K562 (cell line): ENCODE data around the gene POU3F1. TPM values are rescaled to one million over a fixed set of nuclear protein-coding genes. Genes with fewer than 3 reads are reported as not detected.

ENCODE experiments used
- LEF1 ChIP-seq: fragments of 450-650 bp; IDR thresholded peaks from 2 replicates; pipeline ENCODE4 v1.6.1; 2016; ENCODE audit warnings: mild to moderate bottlenecking
- NCOA1 ChIP-seq: fragments of 450-650 bp; IDR thresholded peaks from 2 replicates; pipeline ENCODE4 v1.6.1; 2016; ENCODE audit warnings: low read depth
- NUFIP1 ChIP-seq: fragments of 450-650 bp; IDR thresholded peaks from 2 replicates; pipeline ENCODE4 v1.6.1; 2018; ENCODE audit not compliant: partially characterized antibody
- PHF20 ChIP-seq: fragments of 450-650 bp; IDR thresholded peaks from 2 replicates; pipeline ENCODE4 v1.6.1; 2018; ENCODE audit not compliant: partially characterized antibody
- PTBP1 ChIP-seq: fragments of 200-400 bp; formaldehyde crosslinking; IDR thresholded peaks from 2 replicates; pipeline ENCODE4 v1.6.1; 2017; ENCODE audit warnings: low read depth, low read length
- RAD21 ChIP-seq, 2 experiments: fragments of 250-450 bp in 1 of 2; fragments of 450-650 bp in 1 of 2; sonication (Bioruptor Pico) in 1 of 2; formaldehyde crosslinking in 1 of 2; IDR thresholded peaks in 1 of 2; conservative IDR thresholded peaks in 1 of 2; 2 replicates each; pipeline versions ENCODE4 v1.4.0 to v1.8.0; 2020 to 2022; ENCODE audit warnings: mild to moderate bottlenecking in 2 of 2, moderate library complexity in 1 of 2
- RNF219 ChIP-seq: fragments of 250-450 bp; sonication (Bioruptor Pico); IDR thresholded peaks from 2 replicates; pipeline ENCODE4 v1.5.0; 2022; ENCODE audit warnings: mild to moderate bottlenecking
- TAF15 ChIP-seq: fragments of 200-400 bp; formaldehyde crosslinking; IDR thresholded peaks from 2 replicates; pipeline ENCODE4 v1.6.1; 2017; ENCODE audit warnings: mild to moderate bottlenecking, low read depth, low read length, moderate library complexity
- YBX1 ChIP-seq: fragments of 450-650 bp; IDR thresholded peaks from 2 replicates; pipeline ENCODE4 v1.7.1; 2016; ENCODE audit warnings: mild to moderate bottlenecking
- ZC3H11A ChIP-seq: IDR thresholded peaks from 2 replicates; pipeline ENCODE4 v1.6.1; 2012; ENCODE audit warnings: low read depth, low read length, improper control_type of control experiment
- ZFX ChIP-seq: sonication (generic); formaldehyde crosslinking; IDR thresholded peaks from 2 replicates; pipeline ENCODE4 v1.8.0; 2022; ENCODE audit warnings: mild to moderate bottlenecking, missing genetic modification reagents, moderate library complexity
- ZNF324 ChIP-seq: fragments of 250-450 bp; sonication (Bioruptor Pico); IDR thresholded peaks from 2 replicates; pipeline ENCODE4 v1.4.0; 2020; ENCODE audit warnings: mild to moderate bottlenecking
- polyA plus RNA-seq, 8 experiments: library from polyadenylated mRNA; depleted of rRNA in 4 of 8; stranded (reverse) in 5 of 8; unstranded in 3 of 8; fragments of >200 nt; fragmentation: Nextera tagmentation in 2 of 8; fragmentation: Illumina TruSeq in 1 of 8; extraction: Ambion mirVana in 2 of 8; extraction: Trizol in 1 of 8; gene quantifications; 2 replicates each; pipeline versions ENCODE4 v1.2.1 to v1.2.3, GENCODE V29; 2011 to 2014; ENCODE audit warnings: inconsistent platforms in 1 of 8, missing spikeins in 1 of 8
- total RNA-seq, 7 experiments: library from RNA; depleted of rRNA in 6 of 7; stranded (reverse); fragments of >200 nt in 6 of 7; fragmentation: Illumina TruSeq in 2 of 7; extraction: Trizol in 2 of 7; gene quantifications; 2 replicates each; pipeline versions ENCODE4 v1.2.1 to v1.2.3, GENCODE V29; 2011 to 2021; ENCODE audit warnings: low replicate concordance in 1 of 7
- TF ChIP-seq, protein P1 (sequence below): fragments of 200-600 bp; sonication (generic); IDR thresholded peaks from one replicate; pipeline ENCODE4 v1.6.1; 2012; ENCODE audit warnings: mild to moderate bottlenecking, low read depth, low read length, inconsistent platforms

Gene POU3F1
- total and polyA plus RNA-seq, 9 of the 15 experiments (the other 6 are each of a cell fraction or from before 2014, with no cell fraction given) = 0.09 TPM; not detected in 8

- TF ChIP-seq, protein P1, sequence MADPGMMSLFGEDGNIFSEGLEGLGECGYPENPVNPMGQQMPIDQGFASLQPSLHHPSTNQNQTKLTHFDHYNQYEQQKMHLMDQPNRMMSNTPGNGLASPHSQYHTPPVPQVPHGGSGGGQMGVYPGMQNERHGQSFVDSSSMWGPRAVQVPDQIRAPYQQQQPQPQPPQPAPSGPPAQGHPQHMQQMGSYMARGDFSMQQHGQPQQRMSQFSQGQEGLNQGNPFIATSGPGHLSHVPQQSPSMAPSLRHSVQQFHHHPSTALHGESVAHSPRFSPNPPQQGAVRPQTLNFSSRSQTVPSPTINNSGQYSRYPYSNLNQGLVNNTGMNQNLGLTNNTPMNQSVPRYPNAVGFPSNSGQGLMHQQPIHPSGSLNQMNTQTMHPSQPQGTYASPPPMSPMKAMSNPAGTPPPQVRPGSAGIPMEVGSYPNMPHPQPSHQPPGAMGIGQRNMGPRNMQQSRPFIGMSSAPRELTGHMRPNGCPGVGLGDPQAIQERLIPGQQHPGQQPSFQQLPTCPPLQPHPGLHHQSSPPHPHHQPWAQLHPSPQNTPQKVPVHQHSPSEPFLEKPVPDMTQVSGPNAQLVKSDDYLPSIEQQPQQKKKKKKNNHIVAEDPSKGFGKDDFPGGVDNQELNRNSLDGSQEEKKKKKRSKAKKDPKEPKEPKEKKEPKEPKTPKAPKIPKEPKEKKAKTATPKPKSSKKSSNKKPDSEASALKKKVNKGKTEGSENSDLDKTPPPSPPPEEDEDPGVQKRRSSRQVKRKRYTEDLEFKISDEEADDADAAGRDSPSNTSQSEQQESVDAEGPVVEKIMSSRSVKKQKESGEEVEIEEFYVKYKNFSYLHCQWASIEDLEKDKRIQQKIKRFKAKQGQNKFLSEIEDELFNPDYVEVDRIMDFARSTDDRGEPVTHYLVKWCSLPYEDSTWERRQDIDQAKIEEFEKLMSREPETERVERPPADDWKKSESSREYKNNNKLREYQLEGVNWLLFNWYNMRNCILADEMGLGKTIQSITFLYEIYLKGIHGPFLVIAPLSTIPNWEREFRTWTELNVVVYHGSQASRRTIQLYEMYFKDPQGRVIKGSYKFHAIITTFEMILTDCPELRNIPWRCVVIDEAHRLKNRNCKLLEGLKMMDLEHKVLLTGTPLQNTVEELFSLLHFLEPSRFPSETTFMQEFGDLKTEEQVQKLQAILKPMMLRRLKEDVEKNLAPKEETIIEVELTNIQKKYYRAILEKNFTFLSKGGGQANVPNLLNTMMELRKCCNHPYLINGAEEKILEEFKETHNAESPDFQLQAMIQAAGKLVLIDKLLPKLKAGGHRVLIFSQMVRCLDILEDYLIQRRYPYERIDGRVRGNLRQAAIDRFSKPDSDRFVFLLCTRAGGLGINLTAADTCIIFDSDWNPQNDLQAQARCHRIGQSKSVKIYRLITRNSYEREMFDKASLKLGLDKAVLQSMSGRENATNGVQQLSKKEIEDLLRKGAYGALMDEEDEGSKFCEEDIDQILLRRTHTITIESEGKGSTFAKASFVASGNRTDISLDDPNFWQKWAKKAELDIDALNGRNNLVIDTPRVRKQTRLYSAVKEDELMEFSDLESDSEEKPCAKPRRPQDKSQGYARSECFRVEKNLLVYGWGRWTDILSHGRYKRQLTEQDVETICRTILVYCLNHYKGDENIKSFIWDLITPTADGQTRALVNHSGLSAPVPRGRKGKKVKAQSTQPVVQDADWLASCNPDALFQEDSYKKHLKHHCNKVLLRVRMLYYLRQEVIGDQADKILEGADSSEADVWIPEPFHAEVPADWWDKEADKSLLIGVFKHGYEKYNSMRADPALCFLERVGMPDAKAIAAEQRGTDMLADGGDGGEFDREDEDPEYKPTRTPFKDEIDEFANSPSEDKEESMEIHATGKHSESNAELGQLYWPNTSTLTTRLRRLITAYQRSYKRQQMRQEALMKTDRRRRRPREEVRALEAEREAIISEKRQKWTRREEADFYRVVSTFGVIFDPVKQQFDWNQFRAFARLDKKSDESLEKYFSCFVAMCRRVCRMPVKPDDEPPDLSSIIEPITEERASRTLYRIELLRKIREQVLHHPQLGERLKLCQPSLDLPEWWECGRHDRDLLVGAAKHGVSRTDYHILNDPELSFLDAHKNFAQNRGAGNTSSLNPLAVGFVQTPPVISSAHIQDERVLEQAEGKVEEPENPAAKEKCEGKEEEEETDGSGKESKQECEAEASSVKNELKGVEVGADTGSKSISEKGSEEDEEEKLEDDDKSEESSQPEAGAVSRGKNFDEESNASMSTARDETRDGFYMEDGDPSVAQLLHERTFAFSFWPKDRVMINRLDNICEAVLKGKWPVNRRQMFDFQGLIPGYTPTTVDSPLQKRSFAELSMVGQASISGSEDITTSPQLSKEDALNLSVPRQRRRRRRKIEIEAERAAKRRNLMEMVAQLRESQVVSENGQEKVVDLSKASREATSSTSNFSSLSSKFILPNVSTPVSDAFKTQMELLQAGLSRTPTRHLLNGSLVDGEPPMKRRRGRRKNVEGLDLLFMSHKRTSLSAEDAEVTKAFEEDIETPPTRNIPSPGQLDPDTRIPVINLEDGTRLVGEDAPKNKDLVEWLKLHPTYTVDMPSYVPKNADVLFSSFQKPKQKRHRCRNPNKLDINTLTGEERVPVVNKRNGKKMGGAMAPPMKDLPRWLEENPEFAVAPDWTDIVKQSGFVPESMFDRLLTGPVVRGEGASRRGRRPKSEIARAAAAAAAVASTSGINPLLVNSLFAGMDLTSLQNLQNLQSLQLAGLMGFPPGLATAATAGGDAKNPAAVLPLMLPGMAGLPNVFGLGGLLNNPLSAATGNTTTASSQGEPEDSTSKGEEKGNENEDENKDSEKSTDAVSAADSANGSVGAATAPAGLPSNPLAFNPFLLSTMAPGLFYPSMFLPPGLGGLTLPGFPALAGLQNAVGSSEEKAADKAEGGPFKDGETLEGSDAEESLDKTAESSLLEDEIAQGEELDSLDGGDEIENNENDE = no peak
- TF ChIP-seq PHF20 = peak; percentile 21
- TF ChIP-seq RAD21 (CRISPR knock-in tag; conservative IDR thresholded peaks at IDR 0.05 in 1 of 2, IDR thresholded peaks at IDR 0.05 in 1 of 2) = peak; percentile 31 to 53; a peak in 3 of 4 replicates
- TF ChIP-seq LEF1 = peak; percentile 80
- no peak for TF ChIP-seq PTBP1
- no peak for TF ChIP-seq ZC3H11A
- no peak for TF ChIP-seq YBX1
- no peak for TF ChIP-seq NUFIP1
- no peak for TF ChIP-seq NCOA1
- no peak for TF ChIP-seq RNF219 (CRISPR knock-in tag)
- peak; percentile 82 for TF ChIP-seq ZFX (CRISPR knock-in tag)
- TF ChIP-seq TAF15 = no peak
- no peak for TF ChIP-seq ZNF324 (CRISPR knock-in tag)
Observed at GRCh38 chr1:38009088-38009840, 37.3 kb downstream of the POU3F1 start (continued).
